ENCODE results near the gene TPO.

The TPO gene

GRCh38 chr2:1567556-1568344 lies 154.5 kb downstream of the TPO start:
- no peak for TF ChIP-seq FOXP2 (optimal IDR thresholded peaks at IDR 0.05; ENCODE audit: borderline replicate concordance, extremely low read depth, extremely low read length, insufficient read depth)
- TF ChIP-seq SIN3A (IDR thresholded peaks at IDR 0.05; ENCODE audit: borderline replicate concordance, insufficient read depth, low read length): no peak
- TF ChIP-seq POLR2AphosphoS5 (IDR thresholded peaks at IDR 0.05; ENCODE audit: low read depth, low read length): no peak
- TF ChIP-seq TAF1 (IDR thresholded peaks at IDR 0.05; ENCODE audit: borderline replicate concordance, insufficient read depth, low read length): no peak
- TF ChIP-seq REST (IDR thresholded peaks at IDR 0.05; ENCODE audit: insufficient read depth in 1 of 2, low read depth in 2 of 2, low read length in 2 of 2): no peak

GRCh38 chr2:1569879-1570450 lies 156.7 kb downstream of the TPO start:
- no peak for TF ChIP-seq TAF1 (IDR thresholded peaks at IDR 0.05; ENCODE audit: borderline replicate concordance, insufficient read depth, low read length)
- TF ChIP-seq REST (IDR thresholded peaks at IDR 0.05; ENCODE audit: insufficient read depth in 1 of 2, low read depth in 2 of 2, low read length in 2 of 2): no peak
- no peak for TF ChIP-seq SIN3A (IDR thresholded peaks at IDR 0.05; ENCODE audit: borderline replicate concordance, insufficient read depth, low read length)
- no peak for TF ChIP-seq POLR2AphosphoS5 (IDR thresholded peaks at IDR 0.05; ENCODE audit: low read depth, low read length)

- TF ChIP-seq TAF1 (IDR thresholded peaks at IDR 0.05; ENCODE audit: borderline replicate concordance, insufficient read depth, low read length): no peak
- TF ChIP-seq POLR2AphosphoS5 (IDR thresholded peaks at IDR 0.05; ENCODE audit: low read depth, low read length): no peak
- no peak for TF ChIP-seq FOXP2 (optimal IDR thresholded peaks at IDR 0.05; ENCODE audit: borderline replicate concordance, extremely low read depth, extremely low read length, insufficient read depth)
- no peak for TF ChIP-seq SIN3A (IDR thresholded peaks at IDR 0.05; ENCODE audit: borderline replicate concordance, insufficient read depth, low read length)
- TF ChIP-seq REST (IDR thresholded peaks at IDR 0.05; ENCODE audit: insufficient read depth in 1 of 2, low read depth in 2 of 2, low read length in 2 of 2): no peak
These were observed 158.5 kb downstream of the TPO start for GRCh38 chr2:1571477-1572417.

GRCh38 chr2:1572638-1573037 lies 159.4 kb downstream of the TPO start:
- no peak for TF ChIP-seq SIN3A (IDR thresholded peaks at IDR 0.05; ENCODE audit: borderline replicate concordance, insufficient read depth, low read length)
- TF ChIP-seq REST (IDR thresholded peaks at IDR 0.05; ENCODE audit: insufficient read depth in 1 of 2, low read depth in 2 of 2, low read length in 2 of 2): no peak
- TF ChIP-seq FOXP2 (optimal IDR thresholded peaks at IDR 0.05; ENCODE audit: borderline replicate concordance, extremely low read depth, extremely low read length, insufficient read depth): no peak
- no peak for TF ChIP-seq POLR2AphosphoS5 (IDR thresholded peaks at IDR 0.05; ENCODE audit: low read depth, low read length)
- no peak for TF ChIP-seq TAF1 (IDR thresholded peaks at IDR 0.05; ENCODE audit: borderline replicate concordance, insufficient read depth, low read length)

Data from PFSK-1 (cell line).